PC-3 (cell line): Measurements from ENCODE around the gene VGLL1. TPM values are rescaled to one million over a fixed set of nuclear protein-coding genes. Genes with fewer than 3 reads are reported as not detected.

Source experiments
- ATAC-seq: fragments of 200-7000 bp; cut with Tn5 transposase; 2 replicates; pipeline ENCODE4 v1.9.1; 2020; ENCODE audit warnings: mild to moderate bottlenecking, moderate library complexity
- BruUV-seq: library from RNA; stranded (reverse); fragments of 400-500 nt; replicated peaks from 2 replicates; lab custom pipeline; 2021; lab: Mats Ljungman, UMichigan
- CTCF ChIA-PET: fragments of 300-600 bp; sonication (Branson Sonifier 250); formaldehyde crosslinking; loops from one replicate; lab custom pipeline; 2022; ENCODE audit warnings: antibody characterized with exemption; lab: Charles Lee
- POLR2A ChIA-PET: fragments of 300-600 bp; sonication (Branson Sonifier 250); formaldehyde crosslinking; loops from one replicate; lab custom pipeline; 2022; ENCODE audit warnings: antibody characterized with exemption; ENCODE audit not compliant: unreplicated experiment; lab: Charles Lee
- DNase-seq: peaks from one replicate; pipeline ENCODE4 v3.0.0-alpha.2; 2015
- H2AFZ ChIP-seq: fragments of 300-600 bp; sonication (generic); 2 replicates; pipeline ENCODE4 v1.6.0; 2016; ENCODE audit warnings: antibody characterized with exemption, low read length
- H3F3A ChIP-seq: fragments of 300-600 bp; sonication (generic); one replicate; pipeline ENCODE4 v1.6.0; 2017; ENCODE audit warnings: antibody characterized with exemption, low read length, control low read depth, mild to moderate bottlenecking; ENCODE audit not compliant: unreplicated experiment
- H3K27ac ChIP-seq: fragments of 300-600 bp; sonication (generic); 2 replicates; pipeline ENCODE4 v1.5.1; 2016; ENCODE audit warnings: mild to moderate bottlenecking, low read length
- H3K27me3 ChIP-seq: fragments of 300-600 bp; sonication (generic); 2 replicates; pipeline ENCODE4 v1.6.1; 2016; ENCODE audit warnings: low read length, mixed read lengths
- H3K36me3 ChIP-seq: fragments of 300-600 bp; sonication (generic); 2 replicates; pipeline ENCODE4 v1.6.1; 2016; ENCODE audit warnings: low read depth, mixed run types, low read length, mixed read lengths
- H3K4me1 ChIP-seq: fragments of 300-600 bp; sonication (generic); 2 replicates; pipeline ENCODE4 v1.5.1; 2016; ENCODE audit warnings: low read length; ENCODE audit not compliant: insufficient read depth
- H3K4me2 ChIP-seq: fragments of 300-600 bp; sonication (generic); 2 replicates; pipeline ENCODE4 v1.6.0; 2016; ENCODE audit warnings: low read length
- H3K4me3 ChIP-seq: fragments of 300-600 bp; sonication (generic); 2 replicates; pipeline ENCODE4 v1.5.1; 2016; ENCODE audit warnings: mild to moderate bottlenecking, low read length, mixed read lengths
- H3K79me2 ChIP-seq: fragments of 300-600 bp; sonication (generic); 2 replicates; pipeline ENCODE4 v1.6.1; 2017; ENCODE audit warnings: low read length, mixed read lengths
- H3K9ac ChIP-seq: fragments of 300-600 bp; sonication (generic); 2 replicates; pipeline ENCODE4 v1.6.0; 2016; ENCODE audit warnings: mild to moderate bottlenecking, low read length
- H3K9me2 ChIP-seq: fragments of 300-600 bp; sonication (generic); replicated peaks from 2 replicates; pipeline ENCODE4 v1.6.1; 2016; ENCODE audit warnings: mixed run types, low read length, mixed read lengths
- H3K9me3 ChIP-seq: fragments of 300-600 bp; sonication (generic); 2 replicates; pipeline ENCODE4 v1.6.1; 2016; ENCODE audit warnings: low read length, mixed read lengths
- H4K20me1 ChIP-seq: fragments of 300-600 bp; sonication (generic); 2 replicates; pipeline ENCODE4 v1.6.1; 2016; ENCODE audit warnings: low read length, mixed read lengths
- EZH2 ChIP-seq: fragments of 300-600 bp; sonication (generic); IDR thresholded peaks from one replicate; pipeline ENCODE4 v1.6.1; 2017; ENCODE audit warnings: antibody characterized with exemption, mild to moderate bottlenecking, low read length; ENCODE audit not compliant: unreplicated experiment
- EZH2phosphoT487 ChIP-seq: fragments of 300-600 bp; sonication (generic); IDR thresholded peaks from 2 replicates; pipeline ENCODE4 v1.6.1; 2018; ENCODE audit warnings: mild to moderate bottlenecking, antibody characterized with exemption, low read length, borderline replicate concordance
- intact Hi-C: fragments of 100-400 bp; cut with micrococcal nuclease; formaldehyde crosslinking; loops from 2 replicates; pipeline ENCODE4 v1.9.0; 2023
- total RNA-seq: library from RNA; depleted of rRNA; stranded (reverse); fragments of >200 nt; gene quantifications from 2 replicates; pipeline ENCODE4 v1.2.3, GENCODE V29; 2014
- TF ChIP-seq, protein P1 (sequence below): fragments of 300-600 bp; sonication (generic); conservative IDR thresholded peaks from 2 replicates; pipeline ENCODE4 v1.5.1; 2017; ENCODE audit warnings: antibody characterized with exemption, low read depth, mild to moderate bottlenecking, low read length

The VGLL1 gene
- total RNA-seq, 1 experiment from 2014 or later = 5.3 TPM

DNA sequence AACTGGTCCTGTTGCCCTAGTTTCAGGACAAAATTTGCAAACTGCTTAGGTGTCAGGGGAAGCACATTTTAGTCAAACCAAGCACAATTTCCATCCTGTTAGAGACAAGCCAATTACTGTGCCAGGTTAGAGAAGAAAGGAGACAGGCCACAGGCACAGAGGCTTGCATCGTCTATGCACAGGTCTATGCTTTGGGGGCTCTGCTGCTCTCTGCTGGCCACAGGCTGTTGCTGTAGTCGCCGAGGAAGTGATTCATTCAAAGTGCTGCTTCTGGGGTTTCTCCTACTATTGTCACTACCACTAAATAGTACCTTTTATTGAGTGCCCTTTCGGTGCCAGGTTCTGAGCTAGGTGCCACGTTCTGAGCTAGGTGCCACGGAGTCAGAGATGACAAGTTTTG is 45.5 kb downstream of the VGLL1 start:
- no peak overlapping the region for H3K9ac ChIP-seq
- DNase-seq = peak; percentile 69
- H3K27ac ChIP-seq = no peak overlapping the region
- no peak overlapping the region for H2AFZ ChIP-seq
- no peaks in the 10 kb centered on the region for H3K27me3 ChIP-seq
- no peaks in the 10 kb centered on the region for H3K79me2 ChIP-seq
- H3K4me2 ChIP-seq = 0 out of 2 replicates have a peak overlapping the region, but pooled peaks have one; percentile 21
- peak; percentile 99 for ATAC-seq
- no peaks in the 10 kb centered on the region for H3F3A ChIP-seq
- BruUV-seq = no TSS peak
- intact Hi-C loops = loop anchor here (1.0 to 2.0 kb wide), 4 partner anchors 58 to 180 kb away; partner anchors contain the start of gene HTATSF1
- H4K20me1 ChIP-seq = no peaks in the 10 kb centered on the region
- TF ChIP-seq, protein P1, sequence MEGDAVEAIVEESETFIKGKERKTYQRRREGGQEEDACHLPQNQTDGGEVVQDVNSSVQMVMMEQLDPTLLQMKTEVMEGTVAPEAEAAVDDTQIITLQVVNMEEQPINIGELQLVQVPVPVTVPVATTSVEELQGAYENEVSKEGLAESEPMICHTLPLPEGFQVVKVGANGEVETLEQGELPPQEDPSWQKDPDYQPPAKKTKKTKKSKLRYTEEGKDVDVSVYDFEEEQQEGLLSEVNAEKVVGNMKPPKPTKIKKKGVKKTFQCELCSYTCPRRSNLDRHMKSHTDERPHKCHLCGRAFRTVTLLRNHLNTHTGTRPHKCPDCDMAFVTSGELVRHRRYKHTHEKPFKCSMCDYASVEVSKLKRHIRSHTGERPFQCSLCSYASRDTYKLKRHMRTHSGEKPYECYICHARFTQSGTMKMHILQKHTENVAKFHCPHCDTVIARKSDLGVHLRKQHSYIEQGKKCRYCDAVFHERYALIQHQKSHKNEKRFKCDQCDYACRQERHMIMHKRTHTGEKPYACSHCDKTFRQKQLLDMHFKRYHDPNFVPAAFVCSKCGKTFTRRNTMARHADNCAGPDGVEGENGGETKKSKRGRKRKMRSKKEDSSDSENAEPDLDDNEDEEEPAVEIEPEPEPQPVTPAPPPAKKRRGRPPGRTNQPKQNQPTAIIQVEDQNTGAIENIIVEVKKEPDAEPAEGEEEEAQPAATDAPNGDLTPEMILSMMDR = peak; percentile 76
- no peak for TF ChIP-seq EZH2phosphoT487
- H3K4me3 ChIP-seq = no peak overlapping the region
- CTCF ChIA-PET = interaction anchor here (1.1 to 1.6 kb wide), 2 partner anchors 12 to 52 kb away, joined by 3 read pairs; no protein-coding TSS in a partner anchor
- H3K9me3 ChIP-seq = no peaks in the 10 kb centered on the region
- POLR2A ChIA-PET = no interaction called here
- no peaks in the 10 kb centered on the region for H3K9me2 ChIP-seq
- H3K4me1 ChIP-seq = peaks cover 12% of the 10 kb centered on the region; the same call in 1 of the 2 replicates
- H3K36me3 ChIP-seq = no peaks in the 10 kb centered on the region

DNA sequence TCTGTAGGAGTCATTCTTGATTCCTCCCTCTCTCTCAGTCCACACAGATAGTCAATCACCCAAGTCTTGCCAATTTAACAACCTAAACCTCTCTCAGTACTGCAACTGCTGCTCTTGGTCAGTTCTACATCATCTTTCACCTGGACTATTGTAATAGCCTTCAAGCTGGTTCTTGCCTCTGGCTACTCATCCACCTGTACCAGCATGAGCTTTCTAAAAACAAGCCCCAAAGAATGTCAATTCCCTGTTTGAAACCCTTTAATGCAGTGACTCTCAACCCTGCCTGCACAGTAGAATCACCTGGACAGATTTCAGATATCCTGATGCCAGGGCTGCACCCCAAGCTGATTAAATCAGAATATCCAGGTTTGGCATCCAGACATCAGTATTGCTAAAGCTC is 48.3 kb downstream of the VGLL1 start:
- no peak for TF ChIP-seq EZH2
- no peak overlapping the region for H3K27ac ChIP-seq

DNA sequence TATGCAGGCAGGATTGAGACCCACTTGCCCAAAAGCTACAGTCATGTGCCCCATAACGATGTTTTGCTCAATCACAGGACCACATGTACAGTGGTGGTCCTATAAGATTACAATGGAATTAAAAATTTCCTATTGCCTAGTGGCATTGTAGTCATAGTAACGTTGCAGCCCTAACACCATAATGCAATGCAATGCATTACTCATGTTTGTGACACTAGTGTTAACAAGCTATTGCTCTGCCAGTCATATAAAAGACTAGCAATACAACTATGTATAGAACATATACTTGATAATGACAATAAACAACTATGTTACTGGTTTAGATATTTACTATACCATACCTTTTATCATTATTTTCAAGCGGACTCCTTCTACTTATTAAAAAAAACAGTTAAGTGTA is 50.6 kb downstream of the VGLL1 start:
- intact Hi-C loops = no loop called here
- CTCF ChIA-PET = no interaction called here
- no peaks in the 10 kb centered on the region for H3K27me3 ChIP-seq
- POLR2A ChIA-PET = no interaction called here
- H3K4me3 ChIP-seq = no peak overlapping the region
- no peaks in the 10 kb centered on the region for H3K9me3 ChIP-seq
- H3K79me2 ChIP-seq = no peaks in the 10 kb centered on the region
- ATAC-seq (peak; percentile 44; the same call in 1 of the 2 replicates), DNase-seq (peak; percentile 15)
- H3K9ac ChIP-seq = no peak overlapping the region
- H4K20me1 ChIP-seq = no peaks in the 10 kb centered on the region
- TF ChIP-seq EZH2 = no peak
- TF ChIP-seq EZH2phosphoT487 = no peak
- TF ChIP-seq, protein P1 = no peak
- no peak overlapping the region for H2AFZ ChIP-seq
- H3K9me2 ChIP-seq = no peaks in the 10 kb centered on the region
- no peaks in the 10 kb centered on the region for H3K36me3 ChIP-seq
- no peak overlapping the region for H3K4me2 ChIP-seq
- H3K4me1 ChIP-seq = peaks cover 20% of the 10 kb centered on the region
- no TSS peak for BruUV-seq
- H3K27ac ChIP-seq = no peak overlapping the region
- H3F3A ChIP-seq = no peaks in the 10 kb centered on the region

More for the DNA sequence above, 48.3 kb downstream of the VGLL1 start:
- Histone ChIP-seq H3K9ac (no peak overlapping the region), H3K4me1 (0 out of 2 replicates have a peak, but pooled peaks cover 4% of the 10 kb centered on the region), H3K9me3 (no peaks in the 10 kb centered on the region), H2AFZ (no peak overlapping the region), H4K20me1 (no peaks in the 10 kb centered on the region), H3F3A (no peaks in the 10 kb centered on the region), H3K79me2 (no peaks in the 10 kb centered on the region), H3K36me3 (no peaks in the 10 kb centered on the region), H3K4me3 (no peak overlapping the region), H3K9me2 (no peaks in the 10 kb centered on the region), H3K27me3 (no peaks in the 10 kb centered on the region), H3K4me2 (no peak overlapping the region)
- ChIA-PET CTCF (no interaction called here), POLR2A (no interaction called here)
- BruUV-seq = no TSS peak
- intact Hi-C loops = no loop called here
- no peak for ATAC-seq
- DNase-seq = no peak
